GM10248 (cell line): ENCODE data around the gene SCGB1A1.
"Not testable (repeated sequence)": the region's sequence is repeated elsewhere in the genome, so short reads cannot be mapped to it uniquely, and the experiment has no call there.

ENCODE experiments used
- CTCF ChIA-PET: fragments of 300-600 bp; sonication (Branson Sonifier 250); formaldehyde crosslinking; extraction: SDS; loops from one replicate; lab custom pipeline; 2021; ENCODE audit warnings: antibody characterized with exemption; lab: Yijun Ruan, JAX
- POLR2A ChIA-PET: fragments of 350-650 bp; sonication (Branson Sonifier 250); formaldehyde crosslinking; extraction: SDS; loops from one replicate; lab custom pipeline; 2020; ENCODE audit warnings: antibody characterized with exemption; lab: Yijun Ruan, JAX
- DNase-seq: peaks from one replicate; pipeline ENCODE4 v3.0.0; 2012; ENCODE audit errors: extremely low spot score
- TF ChIP-seq, protein P1 (sequence below): IDR thresholded peaks from 2 replicates; pipeline ENCODE4 v1.5.1; 2012; ENCODE audit warnings: mild to moderate bottlenecking, low read depth; ENCODE audit errors: extremely low read depth, missing control alignments, control extremely low read depth

Gene SCGB1A1

DNA sequence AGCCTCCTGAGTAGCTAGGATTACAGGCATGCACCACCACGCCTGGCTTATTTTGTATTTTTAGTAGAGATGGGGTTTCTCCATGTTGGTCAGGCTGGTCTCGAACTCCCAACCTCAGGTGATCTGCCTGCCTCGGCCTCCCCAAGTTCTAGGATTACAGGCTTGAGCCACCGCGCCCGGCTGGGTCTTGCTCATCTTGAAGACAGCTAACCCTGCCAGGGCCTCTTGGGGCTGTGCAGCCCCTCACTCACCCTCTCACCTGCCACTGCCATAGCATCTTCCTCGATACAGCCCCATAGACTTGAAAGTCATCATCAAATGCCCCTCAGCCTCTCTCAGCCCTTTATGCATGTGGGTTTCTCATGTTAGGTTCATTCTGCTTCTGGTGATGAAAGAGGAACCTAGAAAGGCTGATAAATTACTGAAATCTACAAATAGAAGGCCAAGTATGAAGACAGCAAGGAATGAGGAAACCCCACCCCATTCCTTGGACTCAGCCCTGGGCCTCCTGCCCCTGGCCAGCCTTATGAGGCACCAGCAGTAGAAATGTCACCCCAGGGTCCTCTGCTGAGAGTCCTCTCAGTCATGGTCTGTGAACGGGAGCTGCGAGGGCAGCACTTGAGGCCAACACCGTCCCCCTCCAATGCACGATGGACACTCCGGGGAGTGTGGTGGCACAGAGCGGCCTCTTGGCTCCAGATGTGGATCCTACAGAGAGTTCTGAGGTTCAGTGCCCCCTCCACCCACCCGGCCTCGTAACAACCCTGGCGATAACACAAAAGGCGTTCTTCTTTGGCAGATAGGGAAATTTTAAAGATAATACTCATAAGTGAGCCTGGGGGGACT lies 24.8 kb downstream of the SCGB1A1 start:
- DNase-seq: no peak
- POLR2A ChIA-PET: no interaction called here
- CTCF ChIA-PET: interaction anchor here (1.3 to 2.5 kb wide), 4 partner anchors 19 to 99 kb away, joined by 4 to 16 read pairs (median 10); no protein-coding TSS in a partner anchor
- TF ChIP-seq, protein P1, sequence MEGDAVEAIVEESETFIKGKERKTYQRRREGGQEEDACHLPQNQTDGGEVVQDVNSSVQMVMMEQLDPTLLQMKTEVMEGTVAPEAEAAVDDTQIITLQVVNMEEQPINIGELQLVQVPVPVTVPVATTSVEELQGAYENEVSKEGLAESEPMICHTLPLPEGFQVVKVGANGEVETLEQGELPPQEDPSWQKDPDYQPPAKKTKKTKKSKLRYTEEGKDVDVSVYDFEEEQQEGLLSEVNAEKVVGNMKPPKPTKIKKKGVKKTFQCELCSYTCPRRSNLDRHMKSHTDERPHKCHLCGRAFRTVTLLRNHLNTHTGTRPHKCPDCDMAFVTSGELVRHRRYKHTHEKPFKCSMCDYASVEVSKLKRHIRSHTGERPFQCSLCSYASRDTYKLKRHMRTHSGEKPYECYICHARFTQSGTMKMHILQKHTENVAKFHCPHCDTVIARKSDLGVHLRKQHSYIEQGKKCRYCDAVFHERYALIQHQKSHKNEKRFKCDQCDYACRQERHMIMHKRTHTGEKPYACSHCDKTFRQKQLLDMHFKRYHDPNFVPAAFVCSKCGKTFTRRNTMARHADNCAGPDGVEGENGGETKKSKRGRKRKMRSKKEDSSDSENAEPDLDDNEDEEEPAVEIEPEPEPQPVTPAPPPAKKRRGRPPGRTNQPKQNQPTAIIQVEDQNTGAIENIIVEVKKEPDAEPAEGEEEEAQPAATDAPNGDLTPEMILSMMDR: no peak

DNA sequence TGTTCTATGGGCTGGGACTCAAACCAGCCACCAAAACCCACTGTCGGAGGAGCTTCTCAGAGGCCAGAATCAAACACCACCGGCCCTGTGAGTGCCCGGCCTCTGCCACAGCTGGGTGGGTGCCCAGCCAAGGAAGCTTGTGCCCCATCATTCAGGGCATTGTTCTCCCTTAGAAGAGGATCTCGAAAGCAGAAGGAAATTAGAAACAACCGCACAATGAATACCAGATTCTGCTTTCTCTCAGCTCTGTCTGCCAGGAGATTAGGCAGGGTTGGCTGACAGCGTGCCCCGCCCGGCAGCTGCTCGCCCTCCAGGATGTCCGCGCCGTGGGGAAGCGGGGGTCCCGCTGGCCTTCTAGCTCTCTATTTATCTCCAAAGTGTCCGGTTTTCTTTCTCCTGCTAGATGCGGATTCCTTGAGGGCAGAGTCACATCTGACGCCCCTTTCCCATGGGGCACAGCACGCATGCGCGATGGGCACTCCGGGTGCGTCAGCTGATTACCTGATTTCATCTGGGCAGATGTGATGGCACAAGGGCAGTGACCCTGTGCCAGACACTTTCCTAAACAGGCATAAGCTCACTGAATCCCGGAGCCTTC lies 25.5 kb downstream of the SCGB1A1 start:
- ChIA-PET CTCF (interaction anchor here (1.1 to 2.5 kb wide), 5 partner anchors 20 to 98 kb away, joined by 4 to 16 read pairs (median 9); no protein-coding TSS in a partner anchor), POLR2A (no interaction called here)
- TF ChIP-seq, protein P1: no peak
- peak; percentile 57 for DNase-seq

DNA sequence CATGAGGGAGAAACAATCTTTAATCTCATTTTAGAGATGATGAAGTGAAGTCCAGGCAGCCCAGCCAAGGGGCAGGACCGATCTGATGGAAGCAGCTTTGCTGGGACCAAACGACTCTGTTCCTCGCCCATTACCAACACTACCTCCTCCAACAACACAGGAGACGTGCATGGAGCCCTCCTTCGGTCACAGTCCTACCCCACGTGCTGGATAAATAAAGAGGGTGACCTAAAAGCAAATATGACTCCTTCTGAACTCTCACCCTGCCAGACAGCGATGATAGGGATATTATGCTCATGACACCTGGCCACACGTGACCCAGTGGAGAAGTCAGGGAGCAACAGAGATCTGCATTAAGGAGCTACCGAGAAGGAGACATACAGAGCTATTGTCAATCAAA lies 26.0 kb downstream of the SCGB1A1 start:
- TF ChIP-seq, protein P1: no peak
- DNase-seq: no peak
- CTCF ChIA-PET: interaction anchor here (1.1 to 2.5 kb wide), 5 partner anchors 20 to 98 kb away, joined by 4 to 16 read pairs (median 9); no protein-coding TSS in a partner anchor
- POLR2A ChIA-PET: no interaction called here

DNA sequence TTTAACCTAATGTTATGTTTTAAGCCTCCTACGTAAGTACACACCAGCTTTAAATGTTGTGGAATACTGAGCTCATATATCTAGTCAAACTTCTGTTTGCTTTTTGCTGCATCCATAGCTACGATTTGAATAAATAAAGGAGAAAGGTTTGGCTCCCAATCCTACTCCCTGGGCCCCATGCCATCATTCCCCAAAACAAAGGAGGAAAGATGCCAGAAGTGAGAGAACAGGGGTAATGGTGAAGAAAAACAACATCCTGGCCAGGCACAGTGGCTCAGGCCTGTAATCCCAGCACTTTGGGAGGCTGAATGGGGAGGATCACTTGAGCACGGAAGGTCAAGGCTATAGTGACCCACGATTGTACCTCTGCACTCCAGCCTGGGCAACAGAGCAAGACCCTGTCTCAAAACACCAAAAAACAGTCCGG lies 26.5 kb downstream of the SCGB1A1 start:
- ChIA-PET POLR2A (no interaction called here), CTCF (interaction anchor here (1.1 to 2.5 kb wide), 3 partner anchors 21 to 97 kb away, joined by 4 to 16 read pairs (median 12); no protein-coding TSS in a partner anchor)
- TF ChIP-seq, protein P1: no peak
- DNase-seq: no peak

DNA sequence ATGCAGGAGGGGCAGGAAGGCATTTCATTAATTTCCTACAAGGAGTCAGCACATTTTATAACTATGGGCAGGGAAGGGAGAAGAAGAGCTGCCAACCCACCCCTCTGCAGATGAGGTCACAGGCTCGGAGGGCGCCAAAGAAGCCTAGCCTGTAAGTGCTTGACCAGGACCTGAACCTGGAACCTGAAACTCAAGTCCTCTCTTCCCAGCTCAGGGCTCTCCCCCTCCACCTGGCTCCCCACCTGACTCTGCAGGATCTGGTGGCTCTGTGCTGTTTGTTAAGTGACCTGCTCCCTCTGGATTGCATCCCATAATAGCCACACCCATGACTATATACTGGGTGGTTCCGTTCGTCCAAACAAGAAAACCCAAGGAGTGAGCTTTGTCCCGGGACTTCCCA lies 27.3 kb downstream of the SCGB1A1 start:
- TF ChIP-seq, protein P1: no peak
- POLR2A ChIA-PET: no interaction called here
- no peak for DNase-seq
- CTCF ChIA-PET: interaction anchor here (1.1 to 1.2 kb wide), 2 partner anchors 52 to 97 kb away, joined by 3 read pairs; no protein-coding TSS in a partner anchor

DNA sequence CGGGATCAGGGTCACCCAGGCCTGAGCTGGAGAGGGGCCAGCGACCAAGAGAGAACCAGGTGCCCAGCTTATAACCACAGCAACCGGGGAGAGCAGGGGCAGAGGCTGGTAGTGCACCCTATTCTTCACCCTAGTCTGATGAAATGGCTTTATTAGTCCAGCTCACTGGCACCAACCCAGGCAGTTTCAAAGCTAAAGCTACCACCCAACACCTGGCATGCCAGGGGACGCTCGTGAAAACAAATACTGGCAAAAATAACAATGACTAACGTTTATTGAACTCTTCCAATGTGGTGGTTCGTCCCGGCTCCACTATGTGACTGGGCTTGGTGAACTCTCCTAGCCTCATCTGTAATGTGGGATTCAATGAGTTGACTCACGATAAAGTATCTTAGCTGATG lies 30.6 kb downstream of the SCGB1A1 start:
- ChIA-PET CTCF (interaction anchor here (1.2 to 4.1 kb wide), 4 partner anchors 9 to 245 kb away, joined by 4 to 17 read pairs (median 6); no protein-coding TSS in a partner anchor), POLR2A (interaction anchor here (0.6 kb wide), 1 partner anchor 88 kb away, joined by 3 read pairs; no protein-coding TSS in a partner anchor)
- TF ChIP-seq, protein P1: no peak
- DNase-seq: no peak

DNA sequence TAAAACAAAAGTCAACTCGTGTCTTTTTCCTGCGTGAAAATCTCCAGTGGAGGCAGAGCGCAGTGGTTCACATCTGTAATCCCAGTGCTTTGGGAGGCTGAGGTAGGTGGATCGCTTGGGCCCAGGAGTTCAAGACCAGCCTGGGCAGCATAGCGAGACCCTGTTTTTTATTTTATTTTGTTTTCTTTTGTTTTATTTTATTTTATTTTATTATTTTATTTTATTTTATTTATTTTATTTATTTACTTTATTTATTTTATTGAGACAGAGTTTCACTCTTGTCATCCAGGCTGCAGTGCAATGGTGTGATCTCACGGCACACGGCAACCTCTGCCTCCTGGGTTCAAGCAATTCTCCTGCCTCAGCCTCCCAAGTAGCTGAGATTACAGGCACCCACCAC lies 31.1 kb downstream of the SCGB1A1 start:
- CTCF ChIA-PET: interaction anchor here (1.2 to 4.1 kb wide), 3 partner anchors 8 to 26 kb away, joined by 4 to 17 read pairs (median 6); no protein-coding TSS in a partner anchor
- POLR2A ChIA-PET, DNase-seq: not testable (repeated sequence)
